Heart left ventricle (tissue), 16 donors: ENCODE results near the gene TP53TG5. TPM values are rescaled to one million over a fixed set of nuclear protein-coding genes. Genes with fewer than 3 reads are reported as not detected.

Source experiments
- ATAC-seq, 4 donors: fragments of 200-7000 bp; cut with Tn5 transposase; one replicate each; pipeline ENCODE4 v1.9.1; 2020 to 2022; ENCODE audit warnings: moderate library complexity in 4 of 4, mild to moderate bottlenecking in 3 of 4, moderate number of reproducible peaks in 1 of 4
- DNase-seq, 5 donors: peaks; one replicate each; pipeline ENCODE4 v3.0.0-alpha.2; 2020
- H3K27ac ChIP-seq, 12 donors: fragments of 200-600 bp; sonication (generic) in 4 of 12; one replicate each; pipeline versions ENCODE4 v1.5.0 to v1.8.0; 2016 to 2022; ENCODE audit warnings: mild to moderate bottlenecking in 2 of 12
- H3K27me3 ChIP-seq, 9 donors: fragments of 200-600 bp; sonication (generic) in 2 of 9; one replicate each; pipeline versions ENCODE4 v1.5.1 to v1.8.0; 2016 to 2022; ENCODE audit warnings: mild to moderate bottlenecking in 3 of 9
- H3K36me3 ChIP-seq, 9 donors: fragments of 200-600 bp; sonication (generic) in 2 of 9; one replicate each; pipeline versions ENCODE4 v1.5.0 to v1.8.0; 2018 to 2022; ENCODE audit warnings: mild to moderate bottlenecking in 2 of 9
- H3K4me1 ChIP-seq, 12 donors: fragments of 200-600 bp; sonication (generic) in 4 of 12; one replicate each; pipeline versions ENCODE4 v1.5.0 to v1.8.0; 2016 to 2022; ENCODE audit warnings: mild to moderate bottlenecking in 3 of 12
- H3K4me3 ChIP-seq, 12 donors: fragments of 200-600 bp; sonication (generic) in 4 of 12; one replicate each; pipeline versions ENCODE4 v1.5.0 to v1.8.0; 2017 to 2022; ENCODE audit warnings: mild to moderate bottlenecking in 9 of 12, moderate library complexity in 4 of 12
- H3K9me3 ChIP-seq, 12 donors: fragments of 200-600 bp; sonication (generic) in 4 of 12; one replicate each; pipeline versions ENCODE4 v1.5.0 to v1.8.0; 2016 to 2022; ENCODE audit warnings: mild to moderate bottlenecking in 1 of 12
- CTCF ChIP-seq, 12 donors: fragments of 200-600 bp; sonication (generic) in 4 of 12; IDR thresholded peaks; one replicate each; pipeline versions ENCODE4 v1.5.0 to v1.8.0; 2018 to 2022; ENCODE audit warnings: antibody characterized with exemption in 12 of 12, mild to moderate bottlenecking in 5 of 12
- POLR2A ChIP-seq, 2 donors: fragments of 450-650 bp; IDR thresholded peaks; one replicate each; pipeline ENCODE4 v1.6.1; 2017; ENCODE audit warnings: antibody characterized with exemption in 2 of 2, mild to moderate bottlenecking in 2 of 2, moderate library complexity in 2 of 2
- WGBS, 4 donors: extraction: QIAGEN DNeasy Blood & Tissue Kit in 2 of 4; methylation state at CpG; one replicate each; pipeline versions ENCODE4 v1.1.5 to v1.1.7; 2013 to 2018; 5-methylcytosine and 5-hydroxymethylcytosine counted together
- intact Hi-C, 10 donors: fragments of 100-400 bp; cut with DNase I; formaldehyde crosslinking; loops; one replicate each; pipeline versions ENCODE4 v1.11.1 to v1.14.2; 2022
- polyA plus RNA-seq, 2 donors: library from polyadenylated mRNA; stranded (reverse); fragments of 200-250 nt; gene quantifications; one replicate each; pipeline ENCODE4 v1.2.3, GENCODE V29; 2013
- total RNA-seq, 9 donors: library from RNA; depleted of rRNA in 2 of 9; stranded (reverse); fragments of >200 nt in 2 of 9; fragmentation: NEBNext Ultra II Directional in 3 of 9; extraction: Animal tissue kit (Norgen Biotek cat#: 25700) in 3 of 9; gene quantifications; one replicate each; pipeline versions ENCODE4 v1.1.0 to v1.2.4, GENCODE V29; 2016 to 2023
- donor health status: ischemic (EF 13 %, LVEDD 7.1; RV severe dilation, severe dysfunction).
- donor health status: healthy with polysubstance abuse.
- donor health status: DM: no; HTN: yes; CAD: no.
- donor health status: DM: no; HTN: no; CAD: no.
- donor health status: ischemic (EF 25% LVEDD 6.9; RV normal size, moderate dysfunction).
- donor health status: ischemic (EF 25% LVEDD 5.7; RV mildly dilated, moderate dysfunction).
- donor health status: healthy.
- donor health status: DM: yes; HTN: yes; CAD: no.
- donor health status: ischemic (EF 35%, LVEDD 5.7; RV mildly dilated, moderate dysfunction).
- donor health status: nonischemic (EF 11% LVEDD 7.7; RV severe dilation, severe dysfunction).
- donor health status: DM: yes; HTN: yes; CAD: no.
- donor health status: PGD.
- donor health status: ischemic (EF 29% LVEDD 5.4; RV normal size, mild dysfunction).
- donor health status: nonischemic (EF 23%, LVEDD 6.1; RV moderate dilation, normal function).

Gene TP53TG5
- total and polyA plus RNA-seq, 11 donors = 0.32 to 3.2 (median 0.76) TPM; not detected in 2

GRCh38 chr20:45399018-45399417, 20.9 kb upstream of the TP53TG5 start:
- no peaks in the 10 kb centered on the region for H3K27me3 ChIP-seq
- no peak for TF ChIP-seq POLR2A (IDR thresholded peaks at IDR 0.05)
- no peak for TF ChIP-seq CTCF (IDR thresholded peaks at IDR 0.05)
- intact Hi-C loops = no loop called here
- ATAC-seq (no peak), DNase-seq (no peak)
- WGBS, 4 donors = 94 to 100% (median 98%) methylated on average over 1 of the region's 1 CpG
- no peaks in the 10 kb centered on the region for H3K36me3 ChIP-seq
- H3K4me3 ChIP-seq = no peak overlapping the region
- no peaks in the 10 kb centered on the region for H3K4me1 ChIP-seq
- peaks cover 0 to 23% (median 3%) of the 10 kb centered on the region in 12 donors for H3K9me3 ChIP-seq
- no peak overlapping the region for H3K27ac ChIP-seq

- WGBS, 4 donors = 82 to 93% (median 90%) methylated on average over 7 of the region's 7 CpGs
- TF ChIP-seq CTCF (IDR thresholded peaks at IDR 0.05) (no peak), POLR2A (IDR thresholded peaks at IDR 0.05) (no peak)
- no peaks in the 10 kb centered on the region for H3K27me3 ChIP-seq
- no peak overlapping the region for H3K27ac ChIP-seq
- no peak for DNase-seq
- H3K4me3 ChIP-seq = no peak overlapping the region
- H3K9me3 ChIP-seq = peaks cover 0 to 7% (median 0%) of the 10 kb centered on the region in 12 donors
- ATAC-seq = peak in 1 of 4 donors; percentile 20
- H3K4me1 ChIP-seq = no peaks in the 10 kb centered on the region
- H3K36me3 ChIP-seq = no peaks in the 10 kb centered on the region
- intact Hi-C loops = no loop called here
These were observed 16.9 kb upstream of the TP53TG5 start for GRCh38 chr20:45395114-45395415.

GRCh38 chr20:45394221-45395113, 16.3 kb upstream of the TP53TG5 start:
- DNase-seq (no peak), ATAC-seq (peak in 1 of 4 donors; percentile 13)
- Histone ChIP-seq H3K4me1 (no peaks in the 10 kb centered on the region), H3K4me3 (no peak overlapping the region), H3K36me3 (no peaks in the 10 kb centered on the region), H3K9me3 (peaks cover 0 to 1% (median 0%) of the 10 kb centered on the region in 12 donors), H3K27ac (no peak overlapping the region), H3K27me3 (no peaks in the 10 kb centered on the region)
- intact Hi-C loops = no loop called here
- 82 to 88% (median 86%) methylated on average over 18 to 21 of the region's 21 CpGs for WGBS, 4 donors
- TF ChIP-seq POLR2A (IDR thresholded peaks at IDR 0.05) (no peak), CTCF (IDR thresholded peaks at IDR 0.05) (no peak)

GRCh38 chr20:45392733-45393132, 14.6 kb upstream of the TP53TG5 start:
- no peaks in the 10 kb centered on the region for H3K27me3 ChIP-seq
- WGBS, 4 donors = 79 to 89% (median 84%) methylated on average over 3 of the region's 3 CpGs
- intact Hi-C loops = no loop called here
- DNase-seq = no peak
- no peak overlapping the region for H3K4me3 ChIP-seq
- no peaks in the 10 kb centered on the region for H3K4me1 ChIP-seq
- H3K9me3 ChIP-seq = peaks cover 0 to 2% (median 0%) of the 10 kb centered on the region in 12 donors
- H3K27ac ChIP-seq = no peak overlapping the region
- TF ChIP-seq POLR2A (IDR thresholded peaks at IDR 0.05) = no peak
- peak in 5 of 12 donors; percentile 5 to 33 (median 13) for TF ChIP-seq CTCF (IDR thresholded peaks at IDR 0.05)
- peak in 1 of 4 donors; percentile 42 for ATAC-seq
- H3K36me3 ChIP-seq = no peaks in the 10 kb centered on the region
